ENCODE data around the gene PGM2L1.
"Not testable (repeated sequence)": the region's sequence is repeated elsewhere in the genome, so short reads cannot be mapped to it uniquely, and the experiment has no call there.

The PGM2L1 gene

GRCh38 chr11:74397501-74398243 is 561 bp downstream of the PGM2L1 start:
- peak; percentile 5 to 15 for ATAC-seq

GRCh38 chr11:74392256-74392655 is 6.0 kb downstream of the PGM2L1 start:
- ATAC-seq: no peak

- no peak for ATAC-seq
These were observed 7.0 kb downstream of the PGM2L1 start for GRCh38 chr11:74391193-74391592.

GRCh38 chr11:74390697-74391096 is 7.5 kb downstream of the PGM2L1 start:
- peak; percentile 82 to 84 for ATAC-seq

- ATAC-seq: peak; percentile 74 to 75
These were observed 9.4 kb downstream of the PGM2L1 start for GRCh38 chr11:74388678-74389327.

GRCh38 chr11:74384641-74385040 is 13.6 kb downstream of the PGM2L1 start:
- ATAC-seq: no peak

GRCh38 chr11:74380746-74381439 is 17.3 kb downstream of the PGM2L1 start:
- no peak for ATAC-seq

- ATAC-seq: no peak
These were observed 20.5 kb downstream of the PGM2L1 start for GRCh38 chr11:74377689-74378088.

- peak in 1 of 2 donors; percentile 10 for ATAC-seq
These were observed 24.9 kb downstream of the PGM2L1 start for GRCh38 chr11:74373382-74373781.

GRCh38 chr11:74371269-74372052 is 26.8 kb downstream of the PGM2L1 start:
- ATAC-seq: no peak

- no peak for ATAC-seq
These were observed 28.1 kb downstream of the PGM2L1 start for GRCh38 chr11:74370123-74370522.

GRCh38 chr11:74367881-74368280 is 30.4 kb downstream of the PGM2L1 start:
- no peak for ATAC-seq

GRCh38 chr11:74366576-74366975 is 31.7 kb downstream of the PGM2L1 start:
- ATAC-seq: no peak

GRCh38 chr11:74365805-74366204 is 32.4 kb downstream of the PGM2L1 start:
- ATAC-seq: not testable (repeated sequence)

GRCh38 chr11:74357449-74357848 is 40.8 kb downstream of the PGM2L1 start:
- ATAC-seq: no peak

- ATAC-seq: no peak
These were observed 42.6 kb downstream of the PGM2L1 start for GRCh38 chr11:74355626-74356025.

GRCh38 chr11:74354036-74354435 is 44.2 kb downstream of the PGM2L1 start:
- no peak for ATAC-seq

- no peak for ATAC-seq
These were observed 50.9 kb downstream of the PGM2L1 start for GRCh38 chr11:74347381-74347780.

GRCh38 chr11:74345420-74345819 is 52.8 kb downstream of the PGM2L1 start:
- ATAC-seq: no peak

GRCh38 chr11:74341921-74342320 is 56.3 kb downstream of the PGM2L1 start:
- ATAC-seq: no peak

GRCh38 chr11:74339619-74340018 is 58.6 kb downstream of the PGM2L1 start:
- no peak for ATAC-seq

- ATAC-seq: no peak
These were observed 59.3 kb downstream of the PGM2L1 start for GRCh38 chr11:74338963-74339362.

GRCh38 chr11:74333193-74333592 is 65.0 kb downstream of the PGM2L1 start:
- ATAC-seq: no peak
